GM21526 (cell line): ENCODE results near the gene RHNO1.

Source experiments
- ATAC-seq: cut with Tn5 transposase; IDR thresholded peaks from one replicate; pipeline ENCODE4 v1.9.1; 2021; ENCODE audit warnings: moderate library complexity; ENCODE audit not compliant: unreplicated experiment, low FRiP score

RHNO1 gene

DNA sequence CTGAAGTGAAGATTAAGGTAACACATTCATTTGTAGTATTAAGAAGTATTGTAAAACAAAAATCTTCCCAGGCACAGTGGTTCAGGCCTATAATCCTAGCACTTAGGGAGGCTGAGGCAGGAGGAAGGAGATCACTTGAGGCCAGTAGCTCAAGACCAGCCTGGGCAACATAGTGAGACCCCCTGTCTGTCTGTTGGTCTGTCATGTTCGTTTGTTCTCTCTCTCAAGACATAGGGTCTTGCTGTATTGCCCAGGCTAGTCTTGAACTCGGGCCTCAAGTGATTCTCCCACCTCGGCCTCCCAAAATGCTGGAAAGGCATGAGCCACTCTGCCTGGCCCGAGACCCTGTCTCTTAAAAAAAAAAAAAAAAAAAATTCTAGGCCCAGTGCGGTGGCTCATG lies 20.4 kb downstream of the RHNO1 start:
- no peak for ATAC-seq

DNA sequence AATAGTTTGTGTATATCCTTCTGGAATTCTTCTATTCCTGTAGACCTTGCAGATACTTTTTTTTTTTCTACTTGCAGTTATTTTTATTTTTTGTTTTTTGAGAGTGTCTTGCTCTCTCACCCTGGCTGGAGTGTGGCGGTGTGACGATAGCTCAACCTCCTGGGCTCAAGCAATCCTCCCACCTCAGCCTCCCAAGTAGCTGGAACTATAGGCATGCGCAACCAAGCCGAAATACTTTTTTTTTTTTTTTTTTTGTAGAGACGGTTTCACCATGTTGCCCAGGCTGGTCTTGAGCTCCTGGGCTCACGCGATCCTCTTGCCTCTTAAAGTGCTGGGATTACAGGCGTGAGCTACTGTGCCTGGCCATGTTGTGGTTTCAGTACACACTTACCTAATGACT lies 23.6 kb downstream of the RHNO1 start:
- ATAC-seq = no peak

GRCh38 chr12:2902272-2902880 lies 25.4 kb downstream of the RHNO1 start:
- ATAC-seq = no peak

- no peak for ATAC-seq
Measured at GRCh38 chr12:2904260-2904659, 27.2 kb downstream of the RHNO1 start.

GRCh38 chr12:2912216-2912575 lies 35.2 kb downstream of the RHNO1 start:
- ATAC-seq = no peak

- ATAC-seq = no peak
Measured at GRCh38 chr12:2919249-2919648, 42.2 kb downstream of the RHNO1 start.

- no peak for ATAC-seq
Measured at GRCh38 chr12:2922329-2922728, 45.3 kb downstream of the RHNO1 start.

DNA sequence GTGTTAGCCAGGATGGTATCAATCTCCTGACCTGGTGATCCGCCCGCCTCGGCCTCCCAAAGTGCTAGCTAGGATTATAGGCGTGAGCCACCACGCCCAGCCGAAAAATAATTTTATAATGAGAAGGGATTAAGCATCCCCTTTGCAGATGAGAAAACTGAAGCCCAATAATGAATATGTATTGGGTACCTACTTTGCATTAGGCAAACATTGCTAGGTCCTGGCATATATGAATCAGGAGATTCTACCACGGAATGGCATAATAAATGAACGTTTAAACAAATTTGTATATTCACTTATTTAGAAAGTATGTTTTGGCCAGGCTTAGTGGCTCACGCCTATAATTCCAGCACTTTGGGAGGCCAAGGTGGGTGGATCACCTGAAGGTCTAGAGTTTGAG lies 46.0 kb downstream of the RHNO1 start:
- no peak for ATAC-seq

- no peak for ATAC-seq
Measured at GRCh38 chr12:2924019-2924418, 47.0 kb downstream of the RHNO1 start.

- no peak for ATAC-seq
Measured at GRCh38 chr12:2925322-2925995, 48.4 kb downstream of the RHNO1 start.

- ATAC-seq = no peak
Measured at GRCh38 chr12:2930865-2931264, 53.8 kb downstream of the RHNO1 start.

DNA sequence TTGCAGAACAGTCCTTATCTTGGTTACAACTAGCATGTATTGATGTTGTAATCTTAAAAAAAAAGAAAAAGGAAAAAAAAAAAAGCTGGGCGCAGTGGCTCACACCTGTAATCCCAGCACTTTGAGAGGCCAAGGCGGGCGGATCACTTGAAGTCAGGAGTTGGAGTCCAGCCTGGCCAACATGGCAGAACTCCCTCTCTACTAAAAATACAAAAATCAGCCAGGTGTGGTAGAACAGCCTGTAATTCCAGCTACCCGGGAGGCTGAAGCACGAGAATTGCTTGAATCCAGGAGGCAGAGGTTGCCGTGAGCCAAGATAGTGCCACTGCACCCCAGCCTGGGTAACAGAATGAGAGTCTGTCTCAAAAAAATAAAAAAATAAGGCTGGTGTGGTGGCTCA lies 56.6 kb downstream of the RHNO1 start:
- no peak for ATAC-seq

- no peak for ATAC-seq
Measured at GRCh38 chr12:2934371-2934770, 57.3 kb downstream of the RHNO1 start.

GRCh38 chr12:2936301-2936700 lies 59.3 kb downstream of the RHNO1 start:
- ATAC-seq = no peak

DNA sequence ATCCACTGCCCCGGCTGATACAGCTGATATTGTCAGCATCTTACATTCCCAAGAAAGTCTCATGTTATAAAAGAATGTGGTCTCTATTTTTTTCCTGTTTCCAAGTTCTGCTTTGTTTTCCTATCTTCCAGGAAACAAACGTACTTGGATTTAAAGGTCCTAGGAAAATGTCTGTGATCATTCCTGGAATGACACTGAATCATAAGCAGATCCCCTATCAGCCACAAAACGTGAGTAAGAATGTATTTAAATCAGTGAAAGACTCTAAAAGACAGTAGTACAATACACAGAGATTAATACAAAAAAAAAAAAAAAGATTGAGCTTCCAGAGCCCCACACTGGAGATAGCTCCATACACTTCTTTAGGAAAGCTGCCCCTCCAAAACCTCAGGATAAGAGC lies 60.5 kb downstream of the RHNO1 start:
- ATAC-seq = no peak
